ENCODE data around the gene RSF1.
"Not testable (repeated sequence)": the region's sequence is repeated elsewhere in the genome, so short reads cannot be mapped to it uniquely, and the experiment has no call there.

The RSF1 gene, protein sequence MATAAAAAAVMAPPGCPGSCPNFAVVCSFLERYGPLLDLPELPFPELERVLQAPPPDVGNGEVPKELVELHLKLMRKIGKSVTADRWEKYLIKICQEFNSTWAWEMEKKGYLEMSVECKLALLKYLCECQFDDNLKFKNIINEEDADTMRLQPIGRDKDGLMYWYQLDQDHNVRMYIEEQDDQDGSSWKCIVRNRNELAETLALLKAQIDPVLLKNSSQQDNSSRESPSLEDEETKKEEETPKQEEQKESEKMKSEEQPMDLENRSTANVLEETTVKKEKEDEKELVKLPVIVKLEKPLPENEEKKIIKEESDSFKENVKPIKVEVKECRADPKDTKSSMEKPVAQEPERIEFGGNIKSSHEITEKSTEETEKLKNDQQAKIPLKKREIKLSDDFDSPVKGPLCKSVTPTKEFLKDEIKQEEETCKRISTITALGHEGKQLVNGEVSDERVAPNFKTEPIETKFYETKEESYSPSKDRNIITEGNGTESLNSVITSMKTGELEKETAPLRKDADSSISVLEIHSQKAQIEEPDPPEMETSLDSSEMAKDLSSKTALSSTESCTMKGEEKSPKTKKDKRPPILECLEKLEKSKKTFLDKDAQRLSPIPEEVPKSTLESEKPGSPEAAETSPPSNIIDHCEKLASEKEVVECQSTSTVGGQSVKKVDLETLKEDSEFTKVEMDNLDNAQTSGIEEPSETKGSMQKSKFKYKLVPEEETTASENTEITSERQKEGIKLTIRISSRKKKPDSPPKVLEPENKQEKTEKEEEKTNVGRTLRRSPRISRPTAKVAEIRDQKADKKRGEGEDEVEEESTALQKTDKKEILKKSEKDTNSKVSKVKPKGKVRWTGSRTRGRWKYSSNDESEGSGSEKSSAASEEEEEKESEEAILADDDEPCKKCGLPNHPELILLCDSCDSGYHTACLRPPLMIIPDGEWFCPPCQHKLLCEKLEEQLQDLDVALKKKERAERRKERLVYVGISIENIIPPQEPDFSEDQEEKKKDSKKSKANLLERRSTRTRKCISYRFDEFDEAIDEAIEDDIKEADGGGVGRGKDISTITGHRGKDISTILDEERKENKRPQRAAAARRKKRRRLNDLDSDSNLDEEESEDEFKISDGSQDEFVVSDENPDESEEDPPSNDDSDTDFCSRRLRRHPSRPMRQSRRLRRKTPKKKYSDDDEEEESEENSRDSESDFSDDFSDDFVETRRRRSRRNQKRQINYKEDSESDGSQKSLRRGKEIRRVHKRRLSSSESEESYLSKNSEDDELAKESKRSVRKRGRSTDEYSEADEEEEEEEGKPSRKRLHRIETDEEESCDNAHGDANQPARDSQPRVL (N-terminal part only)

GRCh38 chr11:77820565-77821348 is at the start of gene RSF1, which contains the start of gene AAMDC:
Gene RSF1, minus strand, starts transcription at chr11:77820722. Its CDS starts 8 bp downstream, at chr11:77820714.
Gene AAMDC, plus strand, starts transcription at chr11:77821144. Its CDS starts 21,353 bp downstream, at chr11:77842497.
- DNase-seq (ENCODE audit: low spot score): peak; percentile 96

- no peak for DNase-seq (ENCODE audit: low spot score)
Measured at GRCh38 chr11:77868744-77869143, 48.2 kb upstream of the RSF1 start.

DNA sequence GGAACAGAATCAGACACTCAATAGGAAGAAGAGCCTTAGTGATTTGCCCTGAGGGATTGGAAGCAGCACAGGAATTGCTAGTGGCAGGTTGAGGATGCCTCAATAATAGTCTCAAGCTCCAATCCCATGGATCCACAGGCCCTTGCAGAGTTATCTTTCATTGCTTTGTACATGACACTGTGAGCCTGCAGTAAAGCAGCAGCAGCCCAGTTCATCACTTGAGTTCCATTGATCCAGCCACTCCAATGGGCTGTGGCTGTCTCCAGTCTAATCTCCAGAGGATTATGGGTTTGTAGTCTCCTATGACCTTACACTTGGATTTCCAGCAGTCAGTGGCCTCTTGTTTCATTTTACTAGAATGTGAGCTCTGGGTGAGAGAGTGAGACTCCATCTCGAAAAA is 45.8 kb upstream of the RSF1 start:
- DNase-seq (ENCODE audit: low spot score): no peak

DNA sequence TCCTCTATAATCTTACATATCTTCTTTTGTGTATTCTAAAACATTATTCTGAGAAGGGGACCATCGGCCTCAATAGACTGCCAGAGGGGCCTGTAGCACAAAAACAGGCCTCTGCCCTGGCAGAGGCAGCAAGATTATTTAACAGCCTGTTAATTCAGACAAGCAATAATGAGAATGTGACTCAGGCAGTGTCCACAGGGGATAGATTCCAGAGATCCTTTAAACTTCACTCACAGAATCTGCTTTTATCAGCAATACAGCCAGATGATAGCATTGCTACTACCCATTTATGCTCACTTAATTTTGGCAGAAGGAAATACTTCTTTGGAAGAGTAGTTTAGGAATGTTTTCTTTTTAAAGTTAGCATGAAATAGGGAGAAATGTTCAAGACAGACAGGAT is 45.3 kb upstream of the RSF1 start:
- DNase-seq (ENCODE audit: low spot score): no peak

DNA sequence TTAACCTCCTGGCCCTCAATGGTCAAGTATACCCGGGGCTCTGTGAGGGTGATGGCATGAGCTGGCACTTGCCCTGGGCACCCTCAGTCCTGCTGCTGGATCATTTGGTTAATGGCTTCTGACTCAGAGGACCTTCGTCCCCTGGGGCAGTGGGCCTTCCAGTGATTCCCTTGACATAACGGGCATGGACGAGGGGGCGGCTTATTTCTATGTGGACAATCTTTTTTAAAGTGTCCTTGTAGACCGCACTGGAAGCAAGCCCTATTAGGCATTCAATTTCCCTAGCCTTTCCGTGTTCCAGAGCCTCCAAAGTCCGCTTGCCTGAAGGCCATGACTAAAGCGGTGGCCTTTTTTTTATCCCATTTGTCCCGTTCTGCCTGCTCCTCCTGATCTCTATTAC is 40.9 kb upstream of the RSF1 start:
- not testable (repeated sequence) for DNase-seq (ENCODE audit: low spot score)

- DNase-seq (ENCODE audit: low spot score): not testable (repeated sequence)
Measured at GRCh38 chr11:77857906-77858457, 37.5 kb upstream of the RSF1 start.

GRCh38 chr11:77854838-77855237 is 34.3 kb upstream of the RSF1 start:
- DNase-seq (ENCODE audit: low spot score): no peak

- DNase-seq (ENCODE audit: low spot score): no peak
Measured at GRCh38 chr11:77851503-77851902, 31.0 kb upstream of the RSF1 start.

DNA sequence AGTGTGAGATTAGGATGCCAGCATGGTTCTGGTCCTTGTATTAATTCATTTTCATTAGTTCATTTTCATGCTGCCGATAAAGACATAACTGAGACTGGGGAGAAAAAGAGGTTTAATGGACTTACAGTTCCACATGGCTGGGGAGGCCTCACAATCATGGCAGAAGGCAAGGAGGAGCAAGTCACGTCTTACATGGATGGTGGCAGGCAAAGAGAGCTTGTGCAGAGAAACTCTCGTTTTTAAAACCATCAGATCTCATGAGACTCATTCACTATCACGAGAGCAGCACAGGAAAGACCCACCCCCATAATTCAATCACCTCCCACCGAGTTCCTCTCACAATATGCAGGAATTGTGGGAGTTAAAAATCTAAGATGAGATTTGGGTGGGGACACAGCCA is 23.2 kb upstream of the RSF1 start:
- not testable (repeated sequence) for DNase-seq (ENCODE audit: low spot score)

DNA sequence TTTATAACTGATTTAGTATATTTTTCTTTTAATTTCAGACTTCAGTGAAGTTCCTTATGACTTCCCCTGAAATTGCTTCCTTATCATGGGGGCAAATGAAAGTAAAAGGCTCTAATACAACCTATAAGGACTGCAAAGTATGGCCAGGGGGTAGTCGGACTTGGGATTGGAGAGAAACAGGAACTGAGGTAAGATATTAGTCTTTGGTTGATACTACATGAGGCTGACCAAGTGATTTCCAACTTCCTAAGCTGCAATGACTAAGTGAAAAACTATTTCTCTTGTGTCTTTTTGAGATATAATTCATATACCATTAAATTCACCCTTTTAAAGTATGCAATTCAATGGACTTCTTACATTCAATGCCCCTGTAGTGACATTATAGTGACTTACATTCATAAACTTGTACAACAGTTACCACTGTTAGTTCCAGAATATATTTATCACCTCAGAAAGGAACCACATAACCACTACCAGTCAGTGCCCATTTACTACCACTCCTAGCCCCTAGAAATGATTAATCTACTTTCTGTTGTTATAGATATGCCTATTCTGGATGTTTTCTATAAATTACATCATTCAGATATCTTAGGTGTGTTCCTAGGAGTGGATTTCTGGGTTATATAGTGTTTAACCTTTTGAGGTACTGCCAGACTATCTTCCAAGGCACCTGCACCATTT is 22.1 kb upstream of the RSF1 start:
- DNase-seq (ENCODE audit: low spot score): no peak

- no peak for DNase-seq (ENCODE audit: low spot score)
Measured at GRCh38 chr11:77833302-77833701, 12.8 kb upstream of the RSF1 start.

GRCh38 chr11:77828926-77829325 is 8.4 kb upstream of the RSF1 start:
- no peak for DNase-seq (ENCODE audit: low spot score)

DNA sequence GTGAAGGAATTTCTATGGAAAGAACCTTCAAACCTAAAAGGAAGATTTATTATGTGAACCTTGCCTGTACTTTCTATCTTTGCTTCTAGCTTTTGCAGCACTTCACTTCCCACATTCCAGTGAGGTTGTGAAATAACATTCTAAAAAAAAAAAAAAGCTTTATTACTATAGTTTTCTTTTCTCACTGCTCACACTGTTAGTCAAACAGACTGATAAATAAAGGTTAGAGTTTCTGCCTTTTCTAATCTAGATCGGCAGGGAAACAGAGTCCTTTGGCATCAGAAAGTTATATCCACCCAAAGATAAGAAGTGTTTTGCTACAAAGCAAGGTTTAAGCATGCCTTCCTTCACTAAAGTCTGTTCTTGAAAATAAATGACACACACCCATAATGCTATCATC is 3.3 kb upstream of the RSF1 start:
- DNase-seq (ENCODE audit: low spot score): peak; percentile 22

- not testable (repeated sequence) for DNase-seq (ENCODE audit: low spot score)
Measured at GRCh38 chr11:77822126-77822525, 1.6 kb upstream of the RSF1 start.

GRCh38 chr11:77821349-77821851 is 878 bp upstream of the RSF1 start:
- DNase-seq (ENCODE audit: low spot score): no peak

- peak; percentile 25 for DNase-seq (ENCODE audit: low spot score)
Measured at GRCh38 chr11:77819921-77820564, 479 bp downstream of the RSF1 start.

GRCh38 chr11:77819411-77819920 is 1.1 kb downstream of the RSF1 start:
- DNase-seq (ENCODE audit: low spot score): peak; percentile 67

DNA sequence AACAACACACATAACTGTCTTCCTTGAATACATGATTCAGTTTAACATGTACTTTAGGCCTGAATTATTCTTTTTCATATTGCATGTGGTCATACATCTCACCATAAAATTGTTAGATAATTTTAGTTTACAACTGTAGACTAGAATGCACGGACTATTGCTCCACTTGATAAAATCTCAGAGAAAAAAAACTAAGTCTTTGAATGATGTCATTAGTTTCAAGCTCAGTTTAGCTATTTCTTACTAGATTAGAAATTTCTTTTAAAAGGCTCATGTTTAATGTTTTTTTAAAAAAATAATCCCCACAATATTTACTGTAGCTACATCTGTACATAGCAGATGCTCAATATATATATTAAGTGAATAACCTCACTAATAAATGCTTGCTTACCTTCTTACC is 5.1 kb downstream of the RSF1 start:
- no peak for DNase-seq (ENCODE audit: low spot score)

DNA sequence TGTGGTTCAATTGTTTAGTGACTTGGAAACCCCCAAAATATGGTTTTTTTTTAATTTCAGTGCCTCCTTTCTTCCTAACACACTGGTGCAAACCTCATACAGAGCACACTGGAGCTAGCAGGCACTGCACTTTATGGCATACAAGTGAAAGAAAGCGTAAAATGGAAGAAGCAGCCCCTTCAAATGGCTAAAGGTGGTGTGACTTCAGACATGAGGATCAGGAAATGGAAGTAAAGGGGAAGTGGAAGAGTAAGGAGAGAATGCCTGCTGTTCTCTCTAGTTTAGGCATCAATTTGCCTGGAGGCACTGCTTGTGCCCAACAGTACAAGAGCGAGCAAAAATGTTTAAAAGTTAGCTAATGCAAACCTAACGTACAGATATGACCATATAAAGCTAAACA is 5.7 kb downstream of the RSF1 start:
- DNase-seq (ENCODE audit: low spot score): no peak

Measured in hematopoietic multipotent progenitor cell treated with erythropoietin and hydrocortisone succinate and interleukin-3 and kit ligand, for 15 days (in vitro differentiated cells).